EL (cell line): ENCODE results near the gene PARD6G.
"Not testable (repeated sequence)": the region's sequence is repeated elsewhere in the genome, so short reads cannot be mapped to it uniquely, and the experiment has no call there.

Source experiments
- DNase-seq: peaks from one replicate; pipeline ENCODE4 v3.0.0-alpha.2; 2016

PARD6G gene

DNA sequence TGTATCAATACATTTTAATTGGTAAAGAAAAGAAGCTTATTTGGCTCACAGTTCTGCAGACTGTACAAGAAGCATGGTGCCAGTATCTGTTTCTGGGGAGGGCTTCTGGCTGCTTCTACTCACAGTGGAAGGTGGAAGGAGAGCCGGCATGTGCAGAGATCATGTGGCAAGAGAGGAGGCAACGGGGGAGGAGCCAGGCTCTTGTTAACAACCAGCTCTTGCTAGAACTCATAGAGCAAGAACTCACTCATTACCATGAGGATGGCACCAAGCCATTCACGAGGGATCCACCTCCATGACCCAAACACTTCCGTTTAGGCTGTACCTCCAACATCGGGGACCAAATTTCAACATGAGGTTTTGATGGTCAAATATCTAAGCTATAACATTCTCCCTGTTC, 7.5 kb downstream of the PARD6G start:
- no peak for DNase-seq

DNA sequence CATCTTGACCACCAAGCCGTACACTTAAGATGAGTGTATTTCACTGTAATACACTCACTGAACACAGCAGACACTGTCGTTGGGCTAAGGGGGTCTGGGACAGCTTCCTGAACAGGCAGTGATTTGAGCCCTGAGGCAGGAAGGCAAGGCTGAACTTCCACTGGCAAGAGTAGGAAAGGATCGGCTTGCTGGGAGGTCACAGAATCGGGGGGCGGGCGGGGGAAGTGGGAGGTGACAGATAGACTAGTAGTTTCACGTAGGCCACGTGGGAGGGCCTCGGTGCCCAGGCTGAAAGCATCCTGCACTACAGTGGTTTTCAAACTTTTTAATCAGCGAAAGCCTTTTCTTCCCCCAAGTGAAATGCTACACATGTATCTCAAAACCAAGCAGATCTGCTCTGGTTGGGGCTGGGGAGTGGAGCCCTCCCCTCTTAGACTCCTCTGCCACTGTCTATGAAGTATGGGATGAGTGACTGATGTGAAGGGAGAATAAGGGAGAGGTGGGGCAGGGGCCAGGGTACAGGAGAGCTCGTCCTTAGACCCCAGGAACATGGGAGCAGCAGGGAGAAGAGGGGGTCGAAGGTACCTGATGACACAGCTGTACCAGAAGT, 8.6 kb downstream of the PARD6G start:
- DNase-seq: no peak

DNA sequence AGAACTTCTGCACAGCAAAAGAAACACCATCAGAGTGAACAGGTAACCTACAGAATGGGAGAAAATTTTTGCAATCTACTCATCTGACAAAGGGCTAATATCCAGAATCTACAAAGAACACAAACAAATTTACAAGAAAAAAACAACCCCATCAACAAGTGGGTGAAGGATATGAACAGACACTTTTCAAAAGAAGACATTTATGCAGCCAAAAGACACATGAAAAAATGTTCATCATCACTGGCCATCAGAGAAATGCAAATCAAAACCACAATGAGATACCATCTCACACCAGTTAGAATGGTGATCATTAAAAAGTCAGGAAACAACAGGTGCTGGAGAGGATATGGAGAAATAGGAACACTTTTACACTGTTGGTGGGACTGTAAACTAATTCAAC, 9.8 kb downstream of the PARD6G start:
- not testable (repeated sequence) for DNase-seq

DNA sequence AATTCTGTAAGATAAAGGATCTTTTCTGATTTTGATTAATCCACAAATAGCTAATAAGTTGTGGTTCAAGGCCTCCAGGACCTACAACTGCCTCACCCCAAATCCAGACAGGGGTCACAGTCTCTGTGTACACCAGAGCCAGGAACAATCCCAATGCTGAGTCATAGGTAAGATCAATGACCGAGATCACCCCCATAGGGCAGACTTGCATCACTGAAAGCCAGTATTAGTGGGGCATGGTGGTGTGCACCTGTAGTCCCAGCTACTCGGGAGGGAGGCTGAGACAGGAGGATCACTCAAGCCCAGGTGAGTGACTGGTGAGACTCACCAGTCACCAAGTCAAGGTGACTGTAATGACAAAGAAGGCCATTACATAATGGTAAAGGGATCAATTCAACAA, 12.9 kb downstream of the PARD6G start:
- no peak for DNase-seq

DNA sequence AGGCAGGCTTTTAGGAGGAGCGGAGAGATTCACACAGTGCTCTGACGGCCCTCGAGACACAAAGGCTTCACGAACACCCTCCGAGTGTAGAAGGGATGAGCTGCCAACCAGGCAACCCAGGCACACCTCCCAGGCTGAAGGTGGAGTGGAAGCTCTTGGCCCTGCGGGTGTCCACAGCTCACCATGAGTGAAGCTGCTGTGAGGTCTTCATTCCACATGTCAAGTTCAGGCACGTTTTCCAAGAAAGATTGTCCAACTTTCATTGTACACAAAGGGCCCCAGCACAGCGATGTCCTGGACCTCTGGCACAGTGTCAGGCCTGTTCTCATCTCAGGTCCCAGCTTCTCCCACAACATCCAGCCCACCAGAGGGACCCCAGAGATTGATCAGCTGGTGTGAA, 13.4 kb downstream of the PARD6G start:
- no peak for DNase-seq

DNA sequence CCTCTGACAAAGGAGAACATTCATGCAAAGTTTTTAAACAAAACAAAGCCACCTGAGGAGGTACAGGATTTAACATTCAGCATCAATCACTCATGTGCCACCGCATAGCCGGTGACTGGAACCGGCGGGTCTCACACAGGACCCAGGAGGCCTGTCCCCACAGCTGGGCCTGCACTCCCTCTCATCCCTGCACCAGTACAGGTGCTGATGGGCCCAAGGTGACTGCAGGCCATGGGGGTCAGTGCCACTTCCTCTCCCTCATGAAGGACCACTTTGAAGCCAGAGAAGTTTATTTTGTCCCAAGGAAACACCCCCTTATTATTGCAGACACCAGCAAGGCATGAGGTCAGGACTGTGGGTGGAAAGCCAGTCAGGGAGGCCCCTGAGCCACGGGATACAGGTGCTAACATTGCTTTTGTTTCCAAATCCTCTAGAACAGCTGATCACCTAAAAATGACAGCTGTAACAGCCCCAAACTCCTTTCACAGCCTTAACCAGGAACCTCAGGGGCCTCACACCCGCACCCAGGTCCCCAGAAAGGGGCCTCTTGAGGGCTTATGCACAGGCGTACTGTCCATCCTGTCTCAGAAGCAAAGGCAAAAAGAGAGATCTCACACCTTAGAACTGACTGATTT, 14.0 kb downstream of the PARD6G start:
- DNase-seq: no peak

DNA sequence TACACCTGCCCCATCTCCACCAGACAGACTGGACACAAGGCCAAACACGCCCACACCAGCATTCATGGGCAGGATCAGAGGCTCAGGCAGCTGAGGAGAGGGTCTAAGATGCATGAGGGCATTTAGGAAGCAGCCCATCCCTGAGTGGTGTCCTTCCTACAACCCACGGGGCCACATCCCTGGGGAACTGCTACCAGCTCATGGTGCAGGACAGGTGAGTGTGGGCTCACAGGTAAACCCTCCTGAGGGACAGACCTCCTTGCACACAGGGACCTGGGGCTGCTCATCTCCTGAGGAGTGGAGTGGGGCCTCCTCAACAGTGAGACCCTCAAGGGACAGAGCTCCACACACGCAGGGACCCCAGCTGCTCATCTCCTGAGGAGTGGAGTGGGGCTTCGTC, 14.6 kb downstream of the PARD6G start:
- no peak for DNase-seq

DNA sequence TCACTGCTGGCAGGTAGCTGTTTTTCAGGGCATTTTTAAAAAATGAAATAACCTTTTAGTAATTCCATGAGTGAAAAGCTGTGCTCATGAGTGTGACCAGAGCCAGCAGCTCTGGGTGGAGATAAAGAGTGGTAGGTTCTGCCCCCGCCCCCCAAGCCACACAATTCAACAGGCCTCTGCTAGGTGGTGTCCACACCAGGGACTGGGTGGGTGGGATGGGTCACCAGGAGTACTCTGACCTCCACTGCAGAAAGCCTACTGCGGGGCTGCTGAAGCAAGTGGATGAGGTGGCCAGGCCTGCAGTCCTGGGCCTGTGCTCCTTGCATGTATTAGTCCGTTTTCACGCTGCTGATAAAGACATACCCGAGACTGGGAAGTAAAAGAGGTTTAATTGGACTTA, 15.3 kb downstream of the PARD6G start:
- no peak for DNase-seq

DNA sequence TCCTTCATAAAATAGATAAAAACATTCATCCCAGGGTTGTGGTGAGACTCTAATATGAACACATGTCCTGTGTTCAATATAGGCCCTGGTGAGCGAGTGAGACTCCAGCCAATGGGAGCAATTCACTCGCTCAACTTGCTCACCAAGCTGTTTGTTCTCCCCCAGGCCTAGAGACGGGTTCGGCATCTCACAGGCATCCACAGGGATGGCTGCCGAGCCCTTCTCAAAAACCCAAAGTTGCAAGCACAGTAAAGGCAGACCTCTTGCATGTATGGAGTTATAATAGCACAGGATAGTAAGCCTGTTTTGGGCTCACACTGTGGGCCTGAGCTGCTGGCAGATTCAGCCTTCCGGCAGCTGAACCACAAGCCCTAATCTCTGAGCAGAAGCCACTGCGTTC, 15.7 kb downstream of the PARD6G start:
- DNase-seq: no peak

DNA sequence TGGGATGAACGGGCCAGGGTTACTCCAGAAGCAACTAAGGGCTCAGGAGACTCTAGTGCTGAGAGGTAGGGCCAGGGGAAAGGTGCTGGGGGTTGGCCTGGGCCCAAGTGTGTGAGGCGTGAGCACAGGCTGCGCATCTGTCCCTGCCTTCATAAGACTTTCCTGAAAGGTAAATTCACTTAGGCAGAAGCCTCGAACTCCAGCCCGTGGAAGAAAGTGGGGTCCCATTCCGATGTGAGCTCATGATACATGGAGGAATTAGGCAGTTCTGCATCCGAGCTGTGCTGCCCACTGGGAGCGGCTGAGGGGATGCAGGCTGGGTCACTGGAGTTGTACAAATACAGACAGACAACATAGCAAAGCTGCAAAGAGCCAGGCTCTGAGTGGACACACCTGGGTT, 16.2 kb downstream of the PARD6G start:
- no peak for DNase-seq

DNA sequence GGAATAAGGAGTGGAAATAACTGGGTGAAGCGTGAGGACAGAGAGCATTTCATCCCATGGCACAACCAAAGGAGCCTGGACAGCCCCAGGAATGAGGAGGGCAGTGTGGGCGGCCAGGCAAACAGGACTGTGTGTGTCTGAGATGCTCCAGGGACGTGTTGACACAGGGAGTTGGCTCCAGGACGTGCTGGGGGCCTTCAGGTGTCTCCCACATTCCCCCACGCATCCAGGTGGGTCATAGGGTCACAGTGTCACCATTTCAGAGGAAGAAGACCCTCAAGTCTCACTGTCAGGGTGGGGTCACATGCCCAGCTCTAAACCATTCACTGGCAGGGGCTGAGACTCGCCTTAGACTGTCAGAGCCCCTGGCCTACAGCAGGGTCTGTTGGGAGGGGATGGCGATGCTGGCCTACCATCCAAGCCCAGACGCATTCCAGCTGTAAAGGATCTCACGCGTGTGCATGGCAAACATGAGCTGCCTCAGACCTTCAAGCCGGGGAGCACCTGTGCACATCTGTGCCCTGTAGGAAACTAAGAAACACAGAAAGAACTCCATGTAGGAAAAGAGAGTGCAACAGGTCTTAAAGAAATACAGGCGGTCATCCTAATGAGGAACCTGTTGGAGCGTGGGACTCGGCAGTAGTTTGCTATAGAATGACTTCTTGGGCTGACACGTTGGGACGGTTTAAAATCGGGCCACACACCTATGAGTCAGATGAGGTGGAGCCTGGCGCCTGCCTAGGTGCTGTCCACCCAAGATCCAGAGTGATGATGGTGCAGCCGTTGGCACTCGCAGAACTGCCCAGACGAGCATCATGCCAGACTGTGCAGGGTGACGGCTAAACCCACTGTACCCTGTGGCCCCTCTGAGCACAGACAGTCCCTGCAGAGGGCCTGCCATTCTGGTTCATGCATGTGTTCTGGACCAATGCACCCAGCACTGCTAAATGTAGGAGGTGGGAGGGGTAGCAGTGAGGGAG, 17.3 kb downstream of the PARD6G start:
- no peak for DNase-seq

DNA sequence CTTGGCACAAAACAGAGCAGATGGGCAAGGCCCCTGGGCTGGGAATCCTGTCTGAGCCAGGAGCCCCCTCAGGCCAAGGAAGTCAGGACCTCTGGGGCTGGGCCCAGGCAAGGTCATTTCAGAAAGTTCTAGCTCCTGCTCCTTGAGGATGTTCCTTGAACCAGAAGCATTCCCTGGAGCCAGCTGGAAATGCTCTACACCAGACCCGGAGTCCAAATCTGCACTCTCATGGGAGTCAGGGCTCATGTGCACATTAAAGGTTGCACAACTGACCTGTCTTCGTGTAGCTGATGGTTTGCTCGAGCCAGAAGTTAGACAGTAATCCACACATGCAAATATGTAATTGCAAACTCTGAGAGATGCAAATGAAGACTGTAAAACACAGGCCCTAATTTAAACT, 18.0 kb downstream of the PARD6G start:
- no peak for DNase-seq

DNA sequence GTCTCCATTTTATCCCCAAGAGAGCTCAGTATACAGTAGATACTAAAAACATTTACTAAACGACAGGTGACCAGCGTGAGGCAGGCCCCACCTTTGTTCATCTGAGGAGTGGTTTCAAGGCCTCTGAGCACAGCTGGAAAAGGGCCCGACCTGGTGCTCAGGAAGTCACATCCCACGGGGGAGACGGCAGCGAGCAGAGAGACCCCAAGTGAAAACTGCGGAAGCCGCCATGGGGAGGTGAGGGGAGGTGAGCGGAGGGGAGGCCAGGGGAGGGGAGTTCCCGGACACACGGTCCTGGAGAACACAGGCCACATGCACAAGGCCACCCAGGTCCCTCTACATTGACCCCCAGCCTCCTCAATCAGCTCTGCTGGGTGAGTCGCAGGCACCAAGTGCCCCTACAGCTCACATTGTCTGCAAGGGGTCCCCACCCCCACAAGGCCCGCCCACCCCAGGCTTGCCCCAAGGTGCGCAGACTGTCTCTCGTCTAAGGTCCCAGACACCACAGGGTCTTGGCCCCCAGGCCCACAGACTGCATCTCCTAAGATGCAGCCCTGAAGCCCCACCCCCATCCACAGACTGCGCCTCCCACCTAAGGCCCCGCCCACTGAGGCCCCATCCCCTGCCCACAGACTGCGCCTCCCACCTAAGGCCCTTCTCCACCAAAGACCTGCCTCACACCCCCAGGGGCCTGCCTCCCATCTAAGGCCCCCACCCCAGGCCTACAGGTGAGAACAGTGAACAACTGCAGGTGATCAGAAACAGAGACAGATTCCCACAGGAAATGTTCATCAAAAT, 19.1 kb downstream of the PARD6G start:
- DNase-seq: no peak

DNA sequence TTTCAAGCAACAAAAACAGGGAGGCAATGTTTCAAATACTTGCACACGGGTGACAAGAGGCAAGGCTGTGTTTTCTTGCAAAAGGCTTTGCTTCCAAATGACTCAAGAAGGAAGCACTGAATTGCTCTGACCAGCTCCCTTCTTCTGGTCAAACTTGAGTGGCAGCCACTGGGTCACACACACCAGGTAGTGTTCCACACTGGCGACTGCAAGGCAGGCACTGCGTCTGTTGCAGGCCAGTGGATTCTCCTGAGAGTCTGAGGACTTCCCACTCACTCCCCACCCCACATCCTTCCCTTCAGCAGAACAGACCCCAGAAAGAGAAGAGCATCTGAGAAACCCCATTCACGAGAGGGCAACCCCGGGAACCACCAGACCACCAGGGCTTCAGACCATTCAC, 19.8 kb downstream of the PARD6G start:
- no peak for DNase-seq

DNA sequence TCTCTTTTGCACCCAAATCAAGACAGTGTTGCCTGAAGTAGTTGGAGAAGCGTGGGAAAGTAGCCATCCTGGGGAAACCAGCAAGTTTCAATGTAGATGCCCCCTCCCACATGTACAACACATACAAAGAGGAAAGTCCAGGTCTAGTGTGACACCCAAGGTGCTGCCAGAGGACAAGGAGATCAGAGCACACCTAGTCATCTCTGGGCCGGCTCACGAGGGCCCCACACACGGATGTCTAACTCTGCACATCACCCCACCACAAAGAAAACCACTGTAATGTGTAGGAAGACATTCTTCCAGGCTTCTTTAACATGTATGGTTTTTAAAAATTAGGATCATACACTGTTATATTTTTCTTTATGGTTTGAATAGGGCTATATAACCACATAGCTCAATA, 21.6 kb downstream of the PARD6G start:
- DNase-seq: no peak

DNA sequence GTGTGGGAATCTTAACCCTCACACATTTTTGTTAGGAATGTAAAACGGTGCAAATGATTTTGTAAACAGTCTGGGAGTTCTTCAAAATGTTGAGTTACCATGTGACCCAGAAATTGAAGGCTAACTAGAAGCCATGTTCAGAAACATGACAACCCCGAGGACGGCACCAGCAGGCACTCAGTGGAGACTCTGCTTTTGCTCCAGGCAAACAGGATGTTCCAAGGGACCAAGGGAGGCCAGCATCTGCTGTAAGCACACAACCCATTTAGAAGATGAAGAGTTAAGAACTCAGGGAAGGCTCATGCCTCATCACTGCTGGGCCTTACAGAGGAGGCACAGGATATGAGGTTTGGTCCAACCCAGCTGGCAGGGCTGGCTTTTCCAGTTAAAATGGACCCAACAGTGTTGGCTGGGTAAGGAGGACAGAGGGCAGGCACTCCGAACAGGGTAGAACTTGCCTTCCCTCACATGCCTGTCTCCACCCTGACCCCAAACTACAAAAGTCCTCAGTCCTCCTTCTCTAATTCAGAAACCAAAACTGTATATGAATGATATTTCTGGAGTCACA, 23.6 kb downstream of the PARD6G start:
- no peak for DNase-seq

DNA sequence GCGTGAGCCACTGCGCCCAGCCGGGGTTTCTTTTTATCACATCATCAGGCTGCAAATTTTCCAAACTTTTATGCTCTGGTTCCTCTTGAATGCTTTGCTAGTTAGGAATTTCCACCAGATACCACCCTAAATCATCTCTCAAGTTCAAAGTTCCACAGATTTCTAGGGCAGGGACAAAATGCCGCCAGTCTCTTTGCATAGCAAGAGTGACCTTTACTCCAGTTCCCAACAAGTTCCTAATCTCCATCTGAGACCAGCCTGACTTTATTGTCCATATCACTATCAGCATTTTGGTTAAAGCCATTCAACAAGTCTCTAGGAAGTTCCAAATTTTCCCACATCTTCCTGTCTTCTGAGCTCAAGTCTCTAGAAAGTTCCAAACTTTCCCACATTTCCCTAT, 27.8 kb downstream of the PARD6G start:
- DNase-seq: not testable (repeated sequence)

DNA sequence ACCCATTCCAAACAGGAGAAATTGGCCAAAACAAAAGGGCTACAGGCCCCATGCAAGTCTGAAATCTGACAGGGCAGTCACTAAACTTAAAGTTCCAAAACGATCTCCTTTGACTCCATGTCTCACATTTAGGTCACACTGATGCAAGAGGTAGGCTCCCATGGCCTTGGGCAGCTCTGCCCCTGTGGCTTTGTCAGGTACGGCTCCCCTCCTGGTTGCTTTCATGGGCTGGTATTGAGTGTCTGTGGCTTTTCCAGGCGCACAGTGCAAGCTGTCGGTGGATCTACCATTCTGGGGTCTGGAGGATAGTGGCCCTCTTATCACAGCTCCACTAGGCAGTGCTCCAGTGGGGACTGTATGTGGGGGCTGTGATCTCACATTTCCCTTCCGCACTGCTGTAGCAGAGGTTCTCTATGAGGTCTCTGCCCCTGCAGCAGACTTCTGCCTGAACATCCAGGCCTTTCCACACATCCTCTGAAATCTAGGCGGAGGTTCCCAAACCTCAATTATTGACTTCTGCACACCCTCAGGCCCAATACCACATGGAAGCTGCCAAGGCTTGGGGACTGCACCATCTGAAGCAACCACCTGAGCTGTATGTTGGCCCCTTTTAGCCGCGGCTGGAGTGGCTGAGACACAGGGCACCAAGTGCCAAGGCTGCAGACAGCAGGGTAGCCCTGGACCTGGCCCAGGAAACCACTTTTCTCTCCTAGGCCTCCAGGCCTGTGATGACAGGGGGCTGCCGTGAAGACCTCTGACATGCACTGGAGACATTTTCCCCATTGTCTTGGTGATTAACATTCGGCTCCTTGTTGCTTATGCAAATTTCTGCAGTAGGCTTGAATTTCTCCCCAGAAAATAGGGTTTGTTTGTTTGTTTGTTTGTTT, 28.7 kb downstream of the PARD6G start:
- no peak for DNase-seq

DNA sequence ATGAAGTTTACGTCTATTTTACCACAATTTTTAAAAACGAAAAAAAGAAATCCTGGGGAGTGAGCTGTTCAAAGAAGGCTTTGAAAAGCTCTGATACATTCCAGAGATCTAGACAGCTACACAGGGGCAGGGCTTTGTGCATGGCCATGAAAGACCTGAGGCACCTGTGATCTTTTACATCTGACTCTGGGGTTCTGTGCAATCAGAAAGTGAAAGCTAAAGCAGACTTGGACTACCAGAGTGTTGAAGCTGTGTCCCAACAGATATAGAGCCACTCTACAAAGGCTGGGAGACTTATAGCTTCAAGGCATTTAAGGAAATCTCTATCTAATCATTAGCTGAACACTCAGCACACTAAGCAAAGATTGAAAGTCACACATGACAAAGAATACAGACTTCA, 34.1 kb downstream of the PARD6G start:
- no peak for DNase-seq

DNA sequence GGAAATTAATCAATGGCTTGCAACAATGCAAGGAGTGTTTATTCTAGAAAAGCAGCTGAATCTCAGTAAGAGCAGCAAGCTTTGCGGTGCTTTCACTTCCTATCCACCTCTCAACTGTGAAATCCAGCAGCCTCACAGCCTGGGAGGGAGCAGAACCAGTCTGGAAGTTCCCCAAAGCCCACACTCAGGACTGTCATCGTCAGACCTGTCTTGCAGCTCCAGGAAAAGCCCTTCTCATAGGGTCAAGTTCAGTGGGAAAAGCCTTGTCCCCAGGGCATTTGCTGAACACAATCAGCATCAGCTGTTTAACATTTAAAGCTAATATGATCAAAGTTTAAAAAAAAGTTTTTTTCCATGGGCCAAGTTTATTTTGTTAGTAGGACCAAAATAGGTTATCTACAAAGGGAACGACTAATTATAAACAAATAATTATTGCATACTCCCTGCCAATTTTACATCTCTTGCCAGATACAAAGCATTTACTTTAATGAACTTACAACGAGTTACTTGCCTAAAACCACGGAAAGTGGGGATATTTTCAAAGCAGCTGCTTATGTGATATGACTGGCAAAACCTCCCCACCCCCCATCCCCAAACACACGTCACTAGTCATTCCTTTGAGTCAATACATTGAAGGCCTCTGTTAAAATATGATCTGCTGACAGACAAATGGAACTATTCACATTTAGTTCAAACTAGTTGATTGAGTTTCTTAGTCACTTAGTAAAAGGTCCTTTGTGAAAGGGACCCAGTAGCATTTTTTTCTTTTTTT, 36.8 kb downstream of the PARD6G start:
- no peak for DNase-seq

DNA sequence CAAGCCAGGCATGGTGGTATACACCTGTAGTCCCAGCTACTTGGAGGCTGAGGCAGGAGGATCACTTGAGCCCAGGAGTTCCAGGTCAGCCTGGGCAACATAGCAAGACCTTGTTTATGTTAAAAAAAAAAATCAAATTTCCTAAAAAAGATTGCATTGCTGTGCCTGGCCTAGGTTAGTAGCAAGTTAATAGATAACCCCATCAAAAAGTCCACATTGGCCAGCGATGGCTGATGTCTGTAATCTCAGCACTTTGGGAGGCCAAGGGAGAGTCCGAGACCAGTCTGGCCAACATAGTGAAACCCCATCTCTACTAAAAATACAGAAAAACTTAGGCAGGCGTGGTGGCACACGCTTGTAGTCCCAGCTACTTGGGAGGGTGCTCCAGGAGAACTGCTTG, 38.7 kb downstream of the PARD6G start:
- DNase-seq: no peak
